ENCODE measurements around the gene AGO4.
A peak's percentile ranks its signal among the peaks of the same experiment; 100 is the strongest.

DNA sequence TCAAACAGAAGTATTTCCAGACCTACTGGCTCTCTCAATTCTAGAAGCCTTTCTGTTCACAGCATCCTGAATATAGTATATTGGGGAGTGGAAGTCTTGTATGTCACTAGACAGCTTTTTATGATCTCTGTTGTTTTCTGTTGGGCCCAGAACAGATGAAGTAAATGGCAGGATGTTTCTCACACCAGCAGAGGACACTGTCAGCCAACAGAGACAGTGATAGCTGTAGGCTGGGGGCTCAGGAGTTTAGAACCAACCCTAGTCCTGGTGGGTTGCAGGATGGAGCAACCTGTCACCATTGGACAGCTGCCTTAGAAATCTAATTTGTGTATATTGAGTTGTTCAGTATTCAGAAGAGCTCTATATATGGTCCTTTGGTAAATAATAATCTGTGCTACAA is 92.1 kb downstream of the AGO4 start:
- TF ChIP-seq, protein P1, sequence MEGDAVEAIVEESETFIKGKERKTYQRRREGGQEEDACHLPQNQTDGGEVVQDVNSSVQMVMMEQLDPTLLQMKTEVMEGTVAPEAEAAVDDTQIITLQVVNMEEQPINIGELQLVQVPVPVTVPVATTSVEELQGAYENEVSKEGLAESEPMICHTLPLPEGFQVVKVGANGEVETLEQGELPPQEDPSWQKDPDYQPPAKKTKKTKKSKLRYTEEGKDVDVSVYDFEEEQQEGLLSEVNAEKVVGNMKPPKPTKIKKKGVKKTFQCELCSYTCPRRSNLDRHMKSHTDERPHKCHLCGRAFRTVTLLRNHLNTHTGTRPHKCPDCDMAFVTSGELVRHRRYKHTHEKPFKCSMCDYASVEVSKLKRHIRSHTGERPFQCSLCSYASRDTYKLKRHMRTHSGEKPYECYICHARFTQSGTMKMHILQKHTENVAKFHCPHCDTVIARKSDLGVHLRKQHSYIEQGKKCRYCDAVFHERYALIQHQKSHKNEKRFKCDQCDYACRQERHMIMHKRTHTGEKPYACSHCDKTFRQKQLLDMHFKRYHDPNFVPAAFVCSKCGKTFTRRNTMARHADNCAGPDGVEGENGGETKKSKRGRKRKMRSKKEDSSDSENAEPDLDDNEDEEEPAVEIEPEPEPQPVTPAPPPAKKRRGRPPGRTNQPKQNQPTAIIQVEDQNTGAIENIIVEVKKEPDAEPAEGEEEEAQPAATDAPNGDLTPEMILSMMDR (IDR thresholded peaks at IDR 0.05; ENCODE audit: low read length), result peak; percentile 25; the same call in 1 of the 2 replicates
- no peak for TF ChIP-seq EZH2 (IDR thresholded peaks at IDR 0.05; ENCODE audit: borderline replicate concordance, low read length)
